CD4-positive, alpha-beta T cell (primary cell): Measurements from ENCODE around the gene FABP7. TPM values are rescaled to one million over a fixed set of nuclear protein-coding genes. Genes with fewer than 3 reads are reported as not detected.

Experiments used
- ATAC-seq: fragments of 200-7000 bp; cut with Tn5 transposase; one replicate; pipeline ENCODE4 v1.10.0; 2022; ENCODE audit warnings: mild to moderate bottlenecking; ENCODE audit not compliant: poor library complexity
- CTCF ChIA-PET: fragments of 350-600 bp; sonication (Branson Sonifier 250); formaldehyde crosslinking; loops from one replicate; lab custom pipeline; 2021; ENCODE audit warnings: antibody characterized with exemption, inconsistent platforms; lab: Charles Lee
- POLR2A ChIA-PET: fragments of 350-600 bp; sonication (Branson Sonifier 250); formaldehyde crosslinking; loops from one replicate; lab custom pipeline; 2021; ENCODE audit warnings: antibody characterized with exemption, inconsistent platforms; lab: Charles Lee
- DNase-seq, 14 experiments: peaks; one replicate each; pipeline ENCODE4 v3.0.0-alpha.2; 2013 to 2020; ENCODE audit warnings: mixed read lengths in 2 of 14
- H3K27ac ChIP-seq, 2 donors: one replicate each; pipeline versions ENCODE4 v1.5.1 to v1.7.0; 2013; ENCODE audit warnings: low read length in 2 of 2, low read depth in 1 of 2, mild to moderate bottlenecking in 1 of 2
- H3K27me3 ChIP-seq, 2 experiments: 1 replicate in 1 of 2; 2 replicates in 1 of 2; pipeline versions ENCODE4 v1.6.1 to v1.7.0; 2013; ENCODE audit warnings: low read length in 2 of 2, control low read depth in 1 of 2, mild to moderate bottlenecking in 1 of 2, moderate library complexity in 1 of 2; ENCODE audit not compliant: insufficient read depth in 2 of 2, control insufficient read depth in 1 of 2
- H3K36me3 ChIP-seq: one replicate; pipeline ENCODE4 v1.6.1; 2013; ENCODE audit warnings: low read length, control low read depth; ENCODE audit not compliant: insufficient read depth
- H3K4me1 ChIP-seq: one replicate; pipeline ENCODE4 v1.6.1; 2013; ENCODE audit warnings: low read length, control low read depth; ENCODE audit not compliant: insufficient read depth
- H3K4me3 ChIP-seq: one replicate; pipeline ENCODE4 v1.5.1; 2013; ENCODE audit warnings: mild to moderate bottlenecking, low read length, moderate library complexity
- H3K9me3 ChIP-seq, 2 experiments: 1 replicate in 1 of 2; 2 replicates in 1 of 2; pipeline versions ENCODE4 v1.6.1 to v1.7.0; 2013; ENCODE audit warnings: low read length in 2 of 2, mild to moderate bottlenecking in 2 of 2, control low read depth in 1 of 2, moderate library complexity in 1 of 2; ENCODE audit not compliant: control insufficient read depth in 1 of 2, insufficient read depth in 1 of 2
- H3K27ac Mint-ChIP-seq: one replicate; pipeline ENCODE4 v1.8.0; 2020; ENCODE audit warnings: mixed read lengths
- H3K27me3 Mint-ChIP-seq: one replicate; pipeline ENCODE4 v1.8.0; 2021; ENCODE audit warnings: mixed read lengths
- H3K36me3 Mint-ChIP-seq: one replicate; pipeline ENCODE4 v1.8.0; 2021; ENCODE audit warnings: low read depth, mixed read lengths
- H3K4me1 Mint-ChIP-seq: one replicate; pipeline ENCODE4 v1.8.0; 2021; ENCODE audit warnings: low read depth, mixed read lengths
- H3K4me3 Mint-ChIP-seq: one replicate; pipeline ENCODE4 v1.8.0; 2020; ENCODE audit warnings: mild to moderate bottlenecking, mixed read lengths
- H3K9me3 Mint-ChIP-seq: one replicate; pipeline ENCODE4 v1.8.0; 2020; ENCODE audit warnings: mixed read lengths
- intact Hi-C, 2 experiments: fragments of 100-400 bp; cut with DNase I in 1 of 2; cut with micrococcal nuclease in 1 of 2; formaldehyde crosslinking; loops; one replicate each; pipeline versions ENCODE4 v1.15.1 to v1.9.0; 2023 to 2025; cut with DNase I, micrococcal nuclease
- total RNA-seq, 174 experiments: library from RNA in 2 of 174; stranded (reverse) in 2 of 174; gene quantifications; one replicate each; pipeline ENCODE4 v1.2.3 and lab custom pipeline; 2021 to 2026
- TF ChIP-seq, protein P1 (sequence below): fragments of 200-600 bp; IDR thresholded peaks from one replicate; pipeline ENCODE4 v1.8.0; 2022; ENCODE audit warnings: antibody characterized with exemption, mild to moderate bottlenecking

Gene FABP7
- total RNA-seq, 2 experiments from 2014 or later: not detected

DNA sequence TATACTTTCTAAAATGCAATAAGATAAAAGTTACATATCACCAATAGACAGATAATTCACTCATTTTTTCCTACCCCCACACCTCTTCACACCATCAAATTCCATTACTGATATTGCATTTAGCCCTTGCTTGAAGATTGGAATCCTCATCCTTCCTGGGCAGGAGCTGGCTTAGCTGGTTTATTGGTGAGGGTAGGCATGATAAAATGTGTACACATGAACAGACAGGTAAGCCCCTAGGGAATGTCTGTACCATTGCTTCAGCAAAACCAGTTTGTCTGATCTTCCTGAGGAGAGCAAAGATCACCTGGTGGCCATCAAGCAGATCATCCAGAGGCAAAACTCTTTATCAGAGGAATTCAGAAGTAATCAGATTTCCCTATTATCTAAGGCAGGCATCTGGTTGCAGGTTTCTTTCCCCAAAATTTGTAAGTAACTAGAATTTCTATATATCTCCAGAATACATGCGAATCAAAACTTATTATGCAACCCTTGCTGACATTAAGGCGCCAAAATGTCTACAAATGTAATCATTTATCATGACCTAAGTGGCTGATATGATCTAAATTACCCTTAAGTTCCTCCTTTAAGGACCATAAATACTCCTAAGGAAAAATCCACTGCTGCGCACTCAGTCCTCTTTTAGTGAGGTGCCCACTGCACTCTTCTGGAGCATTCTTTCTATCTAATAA, 6.6 kb upstream of the FABP7 start:
- ATAC-seq (no peak), DNase-seq (no peak)
- intact Hi-C loops: no loop called here
- H3K27me3 ChIP-seq: no peaks in the 10 kb centered on the region
- peaks cover 2% of the 10 kb centered on the region for H3K9me3 Mint-ChIP-seq
- no peaks in the 10 kb centered on the region for H3K4me1 Mint-ChIP-seq
- H3K9me3 ChIP-seq: no peaks in the 10 kb centered on the region
- no peak overlapping the region for H3K4me3 ChIP-seq
- ChIA-PET POLR2A (no interaction called here), CTCF (no interaction called here)
- no peak overlapping the region for H3K27ac Mint-ChIP-seq
- TF ChIP-seq, protein P1, sequence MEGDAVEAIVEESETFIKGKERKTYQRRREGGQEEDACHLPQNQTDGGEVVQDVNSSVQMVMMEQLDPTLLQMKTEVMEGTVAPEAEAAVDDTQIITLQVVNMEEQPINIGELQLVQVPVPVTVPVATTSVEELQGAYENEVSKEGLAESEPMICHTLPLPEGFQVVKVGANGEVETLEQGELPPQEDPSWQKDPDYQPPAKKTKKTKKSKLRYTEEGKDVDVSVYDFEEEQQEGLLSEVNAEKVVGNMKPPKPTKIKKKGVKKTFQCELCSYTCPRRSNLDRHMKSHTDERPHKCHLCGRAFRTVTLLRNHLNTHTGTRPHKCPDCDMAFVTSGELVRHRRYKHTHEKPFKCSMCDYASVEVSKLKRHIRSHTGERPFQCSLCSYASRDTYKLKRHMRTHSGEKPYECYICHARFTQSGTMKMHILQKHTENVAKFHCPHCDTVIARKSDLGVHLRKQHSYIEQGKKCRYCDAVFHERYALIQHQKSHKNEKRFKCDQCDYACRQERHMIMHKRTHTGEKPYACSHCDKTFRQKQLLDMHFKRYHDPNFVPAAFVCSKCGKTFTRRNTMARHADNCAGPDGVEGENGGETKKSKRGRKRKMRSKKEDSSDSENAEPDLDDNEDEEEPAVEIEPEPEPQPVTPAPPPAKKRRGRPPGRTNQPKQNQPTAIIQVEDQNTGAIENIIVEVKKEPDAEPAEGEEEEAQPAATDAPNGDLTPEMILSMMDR: no peak
- no peak overlapping the region for H3K4me3 Mint-ChIP-seq
- H3K27me3 Mint-ChIP-seq: peaks cover 8% of the 10 kb centered on the region
- H3K4me1 ChIP-seq: no peaks in the 10 kb centered on the region
- no peak overlapping the region for H3K27ac ChIP-seq
- H3K36me3 ChIP-seq: no peaks in the 10 kb centered on the region
- H3K36me3 Mint-ChIP-seq: no peaks in the 10 kb centered on the region

DNA sequence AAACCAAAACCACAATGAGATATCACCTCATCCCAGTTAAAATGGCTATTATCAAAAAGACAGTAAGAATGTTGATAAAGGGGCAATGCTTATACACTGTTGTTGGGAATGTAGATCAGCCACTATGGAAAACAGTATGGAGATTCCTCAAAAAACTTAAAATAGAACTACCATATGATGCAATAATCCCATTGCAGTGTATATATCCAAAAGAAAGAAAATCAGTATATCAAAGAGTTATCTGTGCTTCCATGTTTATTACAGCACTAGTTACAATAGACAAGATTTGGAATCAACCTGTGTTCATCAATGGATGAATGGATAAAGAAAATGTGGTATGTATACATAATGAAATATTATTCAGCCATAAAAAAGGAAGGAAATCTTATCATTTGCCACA, 3.5 kb upstream of the FABP7 start:
- no peak overlapping the region for H3K4me3 Mint-ChIP-seq
- CTCF ChIA-PET: no interaction called here
- intact Hi-C loops: no loop called here

DNA sequence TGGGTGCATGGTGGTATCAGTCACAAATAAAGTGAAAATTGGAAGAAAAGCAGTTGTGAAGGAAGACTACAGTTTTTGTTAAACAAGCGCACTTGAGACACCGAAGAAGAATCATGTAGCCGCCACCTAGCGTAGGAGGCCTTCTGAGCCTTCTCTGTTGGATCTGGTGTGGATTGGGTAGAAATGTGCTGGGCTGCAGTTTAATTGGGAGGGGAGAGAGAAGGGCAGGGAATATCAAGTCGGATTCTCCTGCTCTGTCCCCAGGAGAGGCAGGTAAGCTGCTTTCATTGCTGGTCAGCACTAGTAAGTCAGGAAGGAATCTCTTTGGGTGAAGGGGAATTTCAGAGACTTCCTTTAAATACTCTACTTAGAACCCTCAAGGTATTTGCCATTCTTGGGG, 1.2 kb upstream of the FABP7 start:
- H3K27me3 Mint-ChIP-seq: peaks cover 5% of the 10 kb centered on the region
- H3K4me1 ChIP-seq: no peaks in the 10 kb centered on the region
- DNase-seq: no peak
- no peaks in the 10 kb centered on the region for H3K4me1 Mint-ChIP-seq
- intact Hi-C loops: no loop called here
- no peak overlapping the region for H3K27ac ChIP-seq
- POLR2A ChIA-PET: no interaction called here
- peaks cover 2% of the 10 kb centered on the region for H3K9me3 Mint-ChIP-seq
- CTCF ChIA-PET: no interaction called here
- H3K4me3 ChIP-seq: no peak overlapping the region
- no peaks in the 10 kb centered on the region for H3K27me3 ChIP-seq
- H3K9me3 ChIP-seq: peaks cover 0 to 4% of the 10 kb centered on the region in 2 experiments
- ATAC-seq: no peak
- no peak overlapping the region for H3K4me3 Mint-ChIP-seq
- TF ChIP-seq, protein P1: no peak
- H3K36me3 Mint-ChIP-seq: no peaks in the 10 kb centered on the region
- no peak overlapping the region for H3K27ac Mint-ChIP-seq
- H3K36me3 ChIP-seq: no peaks in the 10 kb centered on the region

More for the DNA sequence above, 3.5 kb upstream of the FABP7 start:
- ATAC-seq (no peak), DNase-seq (no peak)
- no peak overlapping the region for H3K27ac Mint-ChIP-seq
- H3K27ac ChIP-seq: no peak overlapping the region
- no peaks in the 10 kb centered on the region for H3K9me3 ChIP-seq
- H3K9me3 Mint-ChIP-seq: peaks cover 2% of the 10 kb centered on the region
- no peaks in the 10 kb centered on the region for H3K36me3 Mint-ChIP-seq
- H3K27me3 ChIP-seq: no peaks in the 10 kb centered on the region
- H3K4me1 Mint-ChIP-seq: no peaks in the 10 kb centered on the region
- no peaks in the 10 kb centered on the region for H3K4me1 ChIP-seq
- TF ChIP-seq, protein P1: no peak
- no peak overlapping the region for H3K4me3 ChIP-seq
- no peaks in the 10 kb centered on the region for H3K36me3 ChIP-seq
- POLR2A ChIA-PET: no interaction called here
- H3K27me3 Mint-ChIP-seq: peaks cover 5% of the 10 kb centered on the region
